Gastroesophageal sphincter (tissue), 3 donors: Measurements from ENCODE around the gene WDR88.

Experiments used
- CTCF ChIP-seq, 4 experiments: fragments of 200-600 bp in 2 of 4; fragments of 450-650 bp in 2 of 4; sonication (generic) in 1 of 4; IDR thresholded peaks; one replicate each; pipeline ENCODE4 v1.5.1; 2017 to 2019; ENCODE audit warnings: antibody characterized with exemption in 4 of 4, mild to moderate bottlenecking in 2 of 4, moderate library complexity in 2 of 4
- EP300 ChIP-seq: sonication (generic); formaldehyde crosslinking; IDR thresholded peaks from one replicate; pipeline ENCODE4 v1.6.1; 2017; ENCODE audit warnings: antibody characterized with exemption, mild to moderate bottlenecking
- POLR2A ChIP-seq, 2 donors: fragments of 450-650 bp; IDR thresholded peaks; one replicate each; pipeline ENCODE4 v1.6.1; 2017; ENCODE audit warnings: antibody characterized with exemption in 2 of 2, mild to moderate bottlenecking in 2 of 2, moderate library complexity in 1 of 2
- POLR2AphosphoS5 ChIP-seq: sonication (generic); formaldehyde crosslinking; IDR thresholded peaks from one replicate; pipeline ENCODE4 v1.6.1; 2017; ENCODE audit warnings: antibody characterized with exemption

GRCh38 chr19:33100894-33101644 is 30.8 kb upstream of the WDR88 start:
- TF ChIP-seq POLR2AphosphoS5: no peak
- TF ChIP-seq POLR2A (IDR thresholded peaks at IDR 0.05): no peak
- no peak for TF ChIP-seq CTCF (IDR thresholded peaks at IDR 0.05)
- TF ChIP-seq EP300: no peak
